EH (cell line): ENCODE measurements around the gene CNOT8.
"Not testable (repeated sequence)": the region's sequence is repeated elsewhere in the genome, so short reads cannot be mapped to it uniquely, and the experiment has no call there.

Source experiments
- DNase-seq: peaks from one replicate; pipeline ENCODE4 v3.0.0-alpha.2; 2015; ENCODE audit warnings: low read depth

Gene CNOT8

DNA sequence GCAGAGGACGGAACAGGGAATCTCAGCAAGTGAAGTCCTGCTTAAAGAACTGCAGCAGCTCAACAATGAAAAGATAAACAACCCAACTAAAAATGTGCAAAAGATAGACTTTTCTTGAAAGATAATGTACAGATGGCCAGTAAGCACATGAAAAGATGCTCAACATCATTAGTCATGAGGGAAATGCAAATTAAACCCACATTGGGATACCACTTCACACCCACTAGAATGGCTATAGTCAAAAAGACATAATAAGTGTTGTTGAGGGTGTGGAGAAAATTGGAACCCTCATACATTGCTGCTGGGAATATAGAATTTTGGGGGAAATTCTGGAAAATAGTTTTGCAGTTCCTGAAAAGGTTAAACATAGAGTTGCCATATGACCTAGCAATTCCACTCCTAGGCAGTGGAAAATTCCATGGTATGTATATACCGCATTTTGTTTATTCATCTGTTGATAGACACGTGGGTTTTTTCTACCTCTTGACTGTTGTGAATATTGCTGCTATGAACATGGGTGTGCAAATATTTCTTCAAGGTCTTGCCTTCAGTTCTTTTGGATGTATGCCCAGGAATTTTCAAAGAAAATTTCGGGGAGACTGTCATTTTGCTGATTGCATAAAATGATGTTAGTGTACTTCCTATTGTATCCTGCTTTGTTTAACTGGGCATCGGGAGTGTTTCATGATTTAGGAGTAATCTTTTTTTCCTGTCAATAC, 7.2 kb downstream of the CNOT8 start:
- DNase-seq: no peak

DNA sequence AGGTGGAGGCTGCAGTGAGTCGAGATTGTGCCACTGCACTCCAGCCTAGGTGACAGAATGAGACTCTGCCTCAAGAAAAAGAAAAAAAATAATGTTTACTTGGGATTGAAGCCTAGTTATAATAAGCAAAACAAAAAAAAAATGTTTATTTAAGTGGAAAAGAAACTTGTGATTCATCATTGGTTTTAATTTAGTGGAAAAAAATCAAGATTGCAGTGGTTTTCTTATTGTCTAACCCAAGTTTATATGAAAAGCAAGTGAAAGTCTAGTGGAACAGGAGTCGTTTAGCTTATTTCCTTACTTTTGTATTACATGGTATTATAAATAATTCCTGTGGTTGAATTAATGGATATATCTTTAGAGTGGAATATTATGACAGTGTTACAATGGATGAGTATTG, 8.4 kb downstream of the CNOT8 start:
- DNase-seq: peak; percentile 34

DNA sequence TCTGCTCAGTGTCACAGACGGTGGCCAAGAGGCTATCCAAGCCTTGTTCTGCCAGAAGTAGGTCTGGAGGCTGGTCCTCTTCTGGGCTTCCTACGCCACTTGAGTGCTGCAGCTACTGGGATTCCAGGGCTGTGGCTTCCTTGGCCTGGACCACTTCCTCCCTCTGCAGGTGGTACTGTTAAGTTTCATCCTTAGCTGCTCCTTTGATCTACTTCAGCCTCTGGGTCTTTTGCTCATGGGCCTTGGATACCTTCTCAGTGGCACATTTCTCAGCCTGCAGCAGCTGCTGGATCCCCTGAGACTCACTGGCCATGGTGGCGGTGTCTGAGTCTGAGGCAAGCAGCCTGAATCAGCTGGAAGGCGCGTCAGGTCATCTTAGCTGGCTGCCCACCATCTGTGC, 10.3 kb downstream of the CNOT8 start:
- peak; percentile 26 for DNase-seq

DNA sequence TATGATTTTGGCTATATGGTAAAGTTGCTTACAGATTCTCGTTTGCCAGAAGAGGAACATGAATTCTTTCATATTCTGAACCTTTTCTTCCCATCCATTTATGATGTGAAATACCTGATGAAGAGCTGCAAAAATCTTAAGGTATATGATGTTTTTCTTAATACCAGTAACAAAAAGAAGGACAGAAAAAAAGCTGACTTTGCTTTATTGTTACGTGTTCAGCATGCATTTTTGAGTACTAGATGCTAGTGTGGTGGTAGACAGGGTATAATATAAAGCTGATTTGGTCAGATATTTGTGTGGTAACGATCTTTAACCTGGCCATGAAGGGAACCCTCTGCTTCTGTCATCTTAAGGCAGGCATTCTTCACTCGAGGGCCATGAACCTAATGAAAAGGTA, 13.3 kb downstream of the CNOT8 start:
- DNase-seq: no peak

DNA sequence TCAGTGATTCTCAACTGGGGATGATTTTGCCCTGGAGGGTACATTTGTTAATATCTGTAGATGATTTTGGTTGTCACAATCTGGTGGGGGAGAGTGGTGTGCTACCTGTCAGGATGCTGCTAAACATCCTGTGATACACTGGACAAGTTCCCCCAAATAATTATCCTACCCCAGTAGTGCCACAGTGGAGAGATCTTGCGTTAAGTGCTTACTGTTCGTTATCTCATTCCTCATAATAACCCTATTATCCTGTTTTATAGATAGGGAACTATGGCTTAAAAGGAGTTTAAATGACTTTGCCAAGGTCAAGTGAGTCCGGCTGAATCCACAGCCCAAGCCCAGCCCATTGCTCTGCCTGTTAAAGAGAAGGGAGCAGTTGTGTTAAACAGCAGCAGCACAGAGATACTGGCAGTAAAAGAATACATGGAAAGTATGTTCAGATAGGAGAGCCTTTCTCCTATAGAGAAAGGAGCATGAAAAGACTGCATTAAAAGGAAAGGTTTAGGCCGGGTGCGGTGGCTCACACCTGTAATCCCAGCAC, 15.4 kb downstream of the CNOT8 start:
- no peak for DNase-seq

DNA sequence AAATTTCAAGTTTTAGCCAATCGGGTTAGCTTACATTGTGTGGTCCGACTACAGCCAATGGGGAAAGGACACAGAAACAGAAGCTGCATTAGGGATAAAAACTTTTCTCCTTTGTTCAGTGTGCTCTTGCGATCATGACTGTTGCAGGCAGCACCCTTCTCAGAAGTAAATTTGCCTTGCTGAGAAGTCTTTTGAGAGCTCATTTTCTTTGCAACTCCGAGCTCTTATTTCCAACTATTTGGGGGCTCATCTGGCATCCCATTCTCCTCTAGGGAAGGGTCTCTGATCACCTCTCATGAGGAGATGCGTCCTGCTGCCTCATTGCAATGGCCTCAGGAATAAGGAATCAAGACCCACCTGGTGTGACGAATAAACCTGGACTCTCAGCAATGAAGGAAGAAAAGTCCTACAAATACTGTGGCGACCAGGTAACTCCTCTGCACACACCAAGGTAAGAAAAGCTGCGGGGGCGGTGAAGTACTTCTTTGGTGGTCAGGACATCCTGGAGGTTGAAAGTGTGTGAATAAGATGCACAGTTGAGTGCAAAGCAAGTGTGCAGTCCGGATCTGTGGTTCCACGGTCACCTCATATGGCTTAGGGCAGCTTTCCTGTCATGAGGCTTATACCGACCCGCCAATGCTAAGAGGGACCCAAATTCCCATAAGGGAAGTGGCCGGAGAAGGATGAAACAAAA, 20.4 kb downstream of the CNOT8 start:
- DNase-seq: no peak

DNA sequence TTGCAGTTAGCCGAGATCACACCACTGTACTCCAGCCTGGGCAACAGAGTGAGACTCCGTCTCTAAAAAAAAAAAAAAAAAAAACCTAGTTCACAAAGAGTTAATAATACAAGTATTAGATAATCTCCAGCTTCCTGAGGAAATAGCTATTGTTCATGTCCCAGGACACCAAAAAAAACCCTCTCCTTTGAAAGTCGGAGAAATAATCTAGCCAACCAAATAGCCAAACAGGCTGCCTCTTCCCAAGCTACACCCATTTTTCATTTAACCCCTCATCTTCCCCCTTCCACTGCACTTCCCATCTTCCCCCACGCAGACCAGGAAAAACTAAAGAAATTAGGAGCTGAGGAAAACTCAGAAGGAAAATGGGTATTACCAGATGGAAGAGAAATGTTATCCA, 23.6 kb downstream of the CNOT8 start:
- no peak for DNase-seq

DNA sequence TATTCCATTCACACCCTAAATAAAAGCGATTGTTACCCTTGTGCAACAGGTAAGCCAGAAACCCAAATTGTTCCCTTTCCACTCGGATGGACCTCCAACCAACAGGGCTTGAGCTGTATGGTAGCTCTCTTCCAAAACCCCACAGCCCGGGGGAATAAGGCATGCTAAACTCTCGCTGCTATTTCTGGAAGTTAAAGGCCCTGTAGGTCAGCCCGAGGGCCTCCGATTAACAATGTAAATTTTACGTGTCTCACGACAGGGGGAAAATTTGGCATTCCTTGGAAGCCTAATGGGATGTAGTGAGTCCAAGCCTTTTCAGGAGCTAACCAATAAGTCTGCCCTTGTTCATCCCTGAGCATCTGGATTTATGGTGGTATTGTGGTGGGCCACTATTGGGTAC, 26.0 kb downstream of the CNOT8 start:
- DNase-seq: no peak

DNA sequence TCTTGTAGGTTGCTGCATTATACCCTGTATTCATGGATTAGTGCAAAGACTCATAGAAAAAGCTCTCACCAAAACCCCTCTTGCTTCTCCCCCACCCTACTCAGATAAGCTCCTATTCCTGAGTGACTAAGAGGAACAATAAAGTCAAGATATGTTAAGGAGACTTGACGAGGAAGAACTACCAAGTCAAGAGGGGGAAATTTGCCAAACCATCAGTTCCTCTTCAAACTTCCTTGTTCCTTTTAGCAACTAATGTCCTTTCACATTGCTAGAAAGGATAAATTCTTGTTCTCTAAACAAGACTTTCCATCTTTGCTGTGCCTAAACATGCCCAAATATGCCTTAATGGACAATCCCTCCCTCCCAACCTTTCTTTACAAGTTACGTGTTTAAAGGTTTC, 27.0 kb downstream of the CNOT8 start:
- no peak for DNase-seq

DNA sequence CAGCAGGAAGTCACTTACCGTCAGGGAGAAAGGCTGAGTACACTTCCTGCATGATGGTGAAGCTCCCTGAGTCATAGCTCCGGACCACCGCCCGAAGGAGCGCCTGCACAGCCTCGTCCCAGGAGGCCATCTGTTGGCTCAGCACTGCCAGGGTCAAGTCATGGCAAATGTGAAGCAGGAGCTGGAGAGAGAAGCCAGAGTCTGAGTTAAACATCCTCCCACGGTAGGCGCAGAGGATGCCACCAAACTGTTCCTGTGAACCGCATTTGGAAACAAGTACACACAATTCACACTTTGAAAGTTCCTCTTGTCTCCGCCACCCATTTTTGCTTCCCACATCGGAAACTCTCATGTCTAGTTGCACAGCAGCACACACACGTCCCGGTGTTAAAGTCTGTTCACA, 33.9 kb downstream of the CNOT8 start:
- DNase-seq: no peak

DNA sequence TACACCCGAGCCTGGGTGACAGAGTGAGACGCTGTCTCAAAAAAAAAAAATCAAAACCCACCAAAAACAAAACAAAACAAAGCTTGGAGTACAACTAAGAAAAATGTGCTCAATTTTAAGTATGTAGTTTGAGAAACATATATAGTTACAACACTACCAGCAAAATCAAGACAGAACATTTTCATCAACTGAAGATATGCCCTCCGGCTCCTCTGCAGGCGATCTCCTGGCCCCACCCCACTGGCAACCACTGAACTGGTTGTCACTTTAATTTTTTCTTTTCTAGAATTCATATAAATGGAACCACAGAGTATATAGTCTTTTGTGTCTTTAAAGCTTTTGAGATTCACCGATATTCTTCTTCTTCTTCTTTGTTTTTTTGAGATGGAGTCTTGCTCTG, 35.0 kb downstream of the CNOT8 start:
- no peak for DNase-seq

DNA sequence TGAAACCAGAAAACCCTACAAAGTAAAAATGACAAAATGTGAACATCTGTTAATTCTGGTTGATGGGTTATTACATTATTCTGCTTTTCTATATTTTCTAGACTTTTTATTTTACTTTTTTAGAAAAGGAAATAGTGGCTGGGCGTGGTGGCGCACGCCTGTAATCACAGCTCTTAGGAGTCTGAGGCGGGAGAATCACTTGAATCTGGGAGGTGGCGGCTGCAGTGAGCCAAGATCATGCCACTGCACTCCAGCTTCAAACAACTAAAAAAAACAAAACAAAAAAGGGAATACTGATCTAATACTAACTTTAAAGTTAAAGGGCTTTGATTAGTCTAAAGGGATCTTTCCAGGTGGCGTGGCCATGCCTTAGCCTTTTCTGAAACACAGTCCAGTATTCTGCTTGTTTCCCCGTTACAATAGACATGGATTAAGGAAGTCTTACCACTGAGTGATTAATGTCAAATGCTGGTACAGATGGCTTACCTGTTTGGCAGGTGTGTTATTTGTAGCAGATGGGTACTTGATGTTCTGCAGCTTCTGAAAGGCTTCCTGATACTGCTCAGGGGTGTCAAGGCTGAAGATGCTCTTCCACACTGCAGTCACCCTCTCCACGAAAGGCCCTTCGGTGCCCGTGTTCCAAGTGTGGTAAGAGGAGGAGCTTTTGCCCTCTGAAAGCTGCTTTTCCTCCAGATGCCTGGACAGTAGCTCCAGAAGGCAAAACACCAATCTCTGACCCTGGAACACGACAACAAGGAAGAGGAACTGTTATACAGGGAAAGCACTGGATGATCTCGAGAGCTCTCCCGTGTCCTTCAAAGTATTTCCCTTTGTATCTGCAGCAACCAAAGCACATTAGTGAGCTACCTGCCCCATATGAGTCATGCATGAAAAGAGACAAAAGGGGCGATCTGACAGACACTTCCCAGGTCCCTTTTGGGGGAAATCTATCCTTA, 37.5 kb downstream of the CNOT8 start:
- DNase-seq: no peak

DNA sequence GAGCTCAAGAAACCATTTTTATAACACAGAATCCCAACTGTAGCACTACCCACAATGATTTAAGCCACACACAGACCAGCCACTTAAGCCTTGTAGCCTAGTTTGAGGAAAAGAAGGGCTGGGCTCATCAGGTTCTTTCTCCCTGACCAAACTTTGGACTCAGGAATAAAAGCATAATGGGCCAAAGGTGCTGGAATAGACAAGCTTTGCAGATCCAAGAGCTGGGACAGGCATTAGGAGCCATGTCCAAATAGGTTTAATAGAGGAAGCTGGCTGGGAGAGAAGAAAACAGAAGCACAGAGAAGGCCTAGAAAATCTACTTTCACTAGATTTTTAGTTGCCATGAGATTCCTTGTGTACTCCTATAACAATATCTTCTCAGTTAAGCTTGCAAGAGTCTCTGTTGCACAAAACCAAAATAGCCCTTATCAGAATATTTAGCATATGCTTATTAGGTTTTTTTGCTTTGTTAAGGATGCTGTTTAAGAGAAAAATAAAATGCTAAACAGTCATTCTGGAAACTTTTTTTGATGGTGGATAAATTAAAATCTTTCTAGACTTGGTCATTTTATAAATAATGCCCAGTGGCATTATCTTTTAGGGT, 38.2 kb downstream of the CNOT8 start:
- DNase-seq: no peak

DNA sequence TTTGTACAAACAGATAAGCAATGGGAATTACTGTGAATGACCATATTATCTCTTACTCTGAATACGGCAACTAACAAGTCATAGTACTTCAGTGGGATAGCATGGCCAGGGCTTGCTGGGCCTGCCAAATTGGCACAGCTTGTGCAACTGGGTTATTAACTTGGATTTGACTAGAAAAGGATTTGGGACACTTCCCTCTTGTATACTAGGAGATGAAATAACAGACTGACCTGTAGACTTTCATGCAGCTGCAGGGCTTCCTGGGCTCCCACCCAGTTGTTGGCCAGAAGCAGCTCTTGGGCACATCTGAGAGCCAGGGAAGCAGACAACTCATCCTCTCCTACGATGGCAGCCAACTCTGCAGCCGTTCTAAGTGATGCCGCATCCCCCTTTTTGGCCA, 39.8 kb downstream of the CNOT8 start:
- no peak for DNase-seq

DNA sequence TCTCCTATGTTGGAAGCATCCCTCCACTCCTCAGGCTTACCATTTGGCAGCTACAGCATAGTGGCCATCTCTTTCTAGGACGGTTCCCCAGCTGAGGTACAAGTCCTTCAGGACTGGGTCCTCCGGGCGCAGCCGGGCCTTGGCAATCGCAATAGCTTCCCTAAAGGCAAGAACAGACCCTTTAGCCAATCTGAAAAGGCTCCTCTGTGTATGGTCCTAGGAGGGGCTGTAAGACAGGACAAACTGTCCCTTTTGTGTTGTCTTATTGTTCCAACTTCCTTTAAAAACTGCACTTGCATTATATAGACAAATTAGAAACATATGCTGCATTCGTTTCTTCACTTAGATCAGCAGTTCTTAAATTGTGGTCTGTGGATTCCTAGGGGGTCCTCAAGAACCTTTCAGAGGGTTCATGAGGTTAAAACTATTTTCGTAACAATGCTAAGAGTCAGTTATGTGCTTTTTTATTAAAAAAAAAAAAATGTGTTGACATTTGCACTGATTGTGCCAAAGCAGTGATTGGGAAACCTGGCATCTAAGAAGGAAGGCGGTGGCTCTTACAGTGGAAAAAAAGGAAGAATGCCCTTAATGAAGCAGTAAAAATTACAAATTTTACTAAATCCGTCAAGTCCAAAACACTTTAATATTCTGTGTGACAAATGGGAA, 40.9 kb downstream of the CNOT8 start:
- no peak for DNase-seq

DNA sequence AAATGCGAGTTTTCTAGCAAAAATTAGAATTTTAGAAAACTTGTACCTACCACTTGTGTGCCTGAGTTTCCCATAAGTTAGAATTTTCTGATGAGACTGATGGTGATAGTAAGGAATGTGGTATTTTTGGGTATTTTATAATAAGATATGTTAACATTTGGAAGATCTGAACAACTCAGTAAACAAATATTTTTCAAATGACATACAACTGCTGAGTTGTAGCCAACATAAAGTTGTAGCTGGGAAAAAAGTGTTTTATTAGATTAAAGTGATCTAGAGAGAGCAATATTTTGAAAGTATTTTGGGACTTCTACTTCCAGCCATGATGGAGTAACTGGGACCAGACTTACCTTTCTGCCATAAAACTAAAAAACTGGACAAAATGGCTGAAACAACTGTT, 41.6 kb downstream of the CNOT8 start:
- DNase-seq: peak; percentile 16

DNA sequence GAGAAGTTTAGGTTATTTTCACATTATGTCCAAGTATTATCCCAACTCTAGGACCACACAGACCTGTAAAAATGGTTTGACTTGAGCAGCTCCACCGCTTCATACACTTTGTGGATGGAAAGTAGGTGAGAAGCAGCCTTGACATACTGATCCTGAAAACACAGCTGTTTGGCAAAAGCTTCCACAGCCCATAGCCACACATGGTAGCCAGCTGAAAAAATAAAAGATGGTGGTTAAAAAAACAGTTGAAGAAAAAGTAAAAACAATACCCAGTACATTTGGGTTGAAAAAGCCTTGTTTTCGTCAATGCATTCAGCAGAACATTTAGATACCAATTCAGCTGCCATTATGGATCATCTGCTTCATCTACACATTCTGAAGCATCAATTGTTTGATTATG, 42.8 kb downstream of the CNOT8 start:
- peak; percentile 5 for DNase-seq

DNA sequence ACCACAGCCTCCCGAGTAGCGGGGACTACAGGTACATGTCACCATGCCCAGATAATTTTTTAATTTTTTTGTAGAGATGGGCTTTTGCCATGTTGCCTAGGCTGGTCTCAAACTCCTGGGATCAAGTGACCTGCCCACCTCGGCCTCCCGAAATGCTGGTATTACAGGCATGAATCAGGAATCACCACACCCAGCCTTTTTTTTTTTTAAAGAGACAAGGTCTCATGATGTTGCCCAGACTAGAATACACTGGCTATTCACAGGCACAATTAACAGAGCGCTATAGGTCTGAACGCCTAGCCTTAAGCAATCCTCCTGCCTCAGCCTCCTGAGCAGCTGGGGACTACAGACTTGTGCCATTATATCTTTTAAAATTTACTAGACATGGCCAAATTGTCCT, 43.5 kb downstream of the CNOT8 start:
- DNase-seq: no peak

DNA sequence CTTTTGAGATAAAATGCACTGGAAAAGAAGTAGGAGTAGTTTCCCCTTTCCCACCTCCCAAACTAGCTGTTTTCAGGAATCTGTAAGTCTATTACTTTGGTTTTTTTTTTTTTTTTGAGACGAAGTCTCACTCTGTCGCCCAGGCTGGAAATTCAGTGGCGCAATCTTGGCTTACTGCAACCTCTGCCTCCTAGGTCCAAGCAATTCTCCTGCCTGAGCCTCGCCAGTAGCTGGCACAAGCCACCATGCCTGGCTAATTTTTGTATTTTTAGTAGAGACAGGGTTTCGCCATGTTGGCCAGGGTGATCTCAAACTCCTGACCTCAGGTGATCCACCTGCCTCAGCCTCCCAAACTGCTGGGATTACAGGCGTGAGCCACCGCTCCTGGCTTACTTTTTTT, 47.2 kb downstream of the CNOT8 start:
- DNase-seq: not testable (repeated sequence)

DNA sequence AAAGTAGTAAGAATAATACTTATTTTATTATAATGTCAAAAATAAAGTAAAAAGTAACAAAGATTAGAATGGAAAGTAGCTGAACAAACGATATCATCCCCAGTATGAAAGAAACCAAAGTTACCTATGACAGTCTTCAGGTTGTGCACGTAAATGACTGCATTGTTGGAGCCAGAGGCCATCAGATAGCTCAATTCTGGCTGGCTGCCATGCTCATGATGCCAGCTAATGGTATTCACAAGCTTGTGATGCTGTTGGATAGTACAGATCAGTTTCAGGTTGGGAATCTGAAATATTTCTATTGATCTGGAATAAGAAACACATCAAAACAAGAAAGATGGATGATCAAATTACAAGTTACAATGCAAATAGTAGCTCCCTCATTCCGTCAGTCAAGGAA, 58.4 kb downstream of the CNOT8 start:
- DNase-seq: no peak

DNA sequence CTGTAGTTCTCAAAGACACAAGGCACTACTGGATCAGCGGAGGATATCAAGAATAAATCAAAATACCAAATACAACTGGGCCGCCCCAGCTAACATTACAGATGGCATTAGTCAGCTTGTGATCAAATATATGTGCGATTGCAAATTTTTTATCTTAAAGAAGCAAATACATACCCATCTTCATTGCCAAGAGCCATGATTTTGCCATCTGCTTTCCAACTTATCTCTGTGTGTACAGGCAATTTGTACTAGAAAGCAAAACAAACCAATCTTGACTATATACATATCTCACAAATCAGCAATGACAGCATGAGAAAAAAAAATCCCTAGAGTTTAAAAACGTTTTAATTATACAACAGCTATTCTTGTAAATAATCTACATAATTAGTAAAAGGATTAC, 59.3 kb downstream of the CNOT8 start:
- DNase-seq: no peak
